Ishikawa (cell line): ENCODE results near the gene GABRD.

Source experiments
- CEBPB ChIP-seq: IDR thresholded peaks from 2 replicates; pipeline ENCODE4 v1.6.1; 2012
- CREB1 ChIP-seq: IDR thresholded peaks from 2 replicates; pipeline ENCODE4 v1.6.1; 2012; ENCODE audit warnings: low read depth
- EGR1 ChIP-seq: IDR thresholded peaks from 2 replicates; pipeline ENCODE4 v1.6.1; 2012
- EP300 ChIP-seq: IDR thresholded peaks from 2 replicates; pipeline ENCODE4 v1.6.1; 2012; ENCODE audit warnings: borderline replicate concordance
- FOXM1 ChIP-seq: IDR thresholded peaks from 2 replicates; pipeline ENCODE4 v1.6.1; 2012; ENCODE audit warnings: low read depth, borderline replicate concordance
- NFIC ChIP-seq: IDR thresholded peaks from 2 replicates; pipeline ENCODE4 v1.6.1; 2012
- RAD21 ChIP-seq: IDR thresholded peaks from 2 replicates; pipeline ENCODE4 v1.6.1; 2012; ENCODE audit warnings: low read depth
- TAF1 ChIP-seq: IDR thresholded peaks from 2 replicates; pipeline ENCODE4 v1.6.1; 2012; ENCODE audit warnings: low read depth, mild to moderate bottlenecking
- TCF12 ChIP-seq: IDR thresholded peaks from 2 replicates; pipeline ENCODE4 v1.6.1; 2012; ENCODE audit warnings: low read depth
- TEAD4 ChIP-seq: IDR thresholded peaks from 2 replicates; pipeline ENCODE4 v1.6.1; 2012
- YY1 ChIP-seq: IDR thresholded peaks from 2 replicates; pipeline ENCODE4 v1.6.1; 2012; ENCODE audit warnings: low read depth
- ZBTB7A ChIP-seq: IDR thresholded peaks from 2 replicates; pipeline ENCODE4 v1.6.1; 2012; ENCODE audit warnings: low read depth
- TF ChIP-seq, protein P1 (sequence below): IDR thresholded peaks from 2 replicates; pipeline ENCODE4 v1.6.1; 2012; ENCODE audit warnings: low read depth, mild to moderate bottlenecking
- TF ChIP-seq, protein P2 (sequence below): IDR thresholded peaks from 2 replicates; pipeline ENCODE4 v1.6.1; 2012
- TF ChIP-seq, protein P3 (sequence below): IDR thresholded peaks from 2 replicates; pipeline ENCODE4 v1.6.1; 2012

GABRD gene

DNA sequence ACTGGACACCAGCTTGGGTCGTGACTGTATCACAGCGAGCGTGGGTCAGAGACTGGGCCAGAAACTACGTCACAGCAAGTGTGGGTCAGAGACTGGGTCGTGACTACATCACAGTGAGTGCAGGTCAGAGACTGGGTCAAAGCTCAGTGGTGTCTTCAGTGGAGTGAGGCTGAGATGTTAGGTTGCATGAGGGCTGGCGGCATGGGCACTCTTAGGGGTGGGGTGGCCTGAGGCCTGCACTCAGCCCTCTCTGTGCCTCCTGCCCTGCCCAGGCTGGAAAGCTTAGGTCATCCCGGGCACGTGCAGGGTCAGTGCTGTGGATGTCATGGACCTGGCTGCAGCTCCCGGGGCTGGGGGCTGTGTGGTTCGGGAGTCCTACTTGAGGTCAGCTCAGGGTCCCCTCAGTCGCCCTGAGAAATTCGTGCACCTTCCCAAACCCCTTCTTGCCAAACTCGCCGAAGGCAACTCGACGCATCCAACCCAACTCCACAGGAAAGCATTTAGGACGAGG, 34.5 kb upstream of the GABRD start:
- TF ChIP-seq RAD21, result no peak

DNA sequence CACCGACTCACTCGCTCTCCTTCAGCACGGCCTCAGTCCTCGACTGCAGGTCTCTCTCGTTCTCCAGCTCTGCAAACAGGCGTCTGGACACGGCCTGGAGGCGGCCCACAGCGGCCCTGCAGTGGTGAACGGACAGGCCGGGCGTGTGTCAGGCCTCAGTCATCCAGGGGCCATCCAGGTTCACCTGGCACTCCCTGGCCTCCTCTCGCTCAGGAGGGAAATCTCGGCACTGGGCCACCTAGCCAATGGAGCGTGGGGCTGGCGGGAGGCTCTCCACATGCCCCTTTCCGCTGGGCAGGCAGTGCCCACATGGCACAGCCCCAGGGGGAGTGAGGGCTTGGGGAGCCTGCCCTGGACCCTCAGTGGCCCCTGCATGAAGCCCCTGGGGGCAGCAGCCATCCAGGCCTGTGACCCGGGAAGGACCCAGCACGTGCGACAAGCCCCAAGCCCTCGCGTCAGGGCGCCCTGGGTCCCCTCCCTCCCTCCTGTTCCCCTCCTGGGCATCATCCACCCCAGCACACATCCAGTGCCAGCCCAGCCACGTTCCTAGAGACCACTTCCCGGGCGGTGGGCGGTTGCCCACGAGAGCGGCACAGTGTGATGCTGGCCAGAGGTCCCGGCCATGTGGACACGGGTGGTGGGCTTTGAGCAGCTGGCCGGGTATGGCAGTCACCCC, 33.6 kb upstream of the GABRD start:
- TF ChIP-seq TAF1, result no peak

DNA sequence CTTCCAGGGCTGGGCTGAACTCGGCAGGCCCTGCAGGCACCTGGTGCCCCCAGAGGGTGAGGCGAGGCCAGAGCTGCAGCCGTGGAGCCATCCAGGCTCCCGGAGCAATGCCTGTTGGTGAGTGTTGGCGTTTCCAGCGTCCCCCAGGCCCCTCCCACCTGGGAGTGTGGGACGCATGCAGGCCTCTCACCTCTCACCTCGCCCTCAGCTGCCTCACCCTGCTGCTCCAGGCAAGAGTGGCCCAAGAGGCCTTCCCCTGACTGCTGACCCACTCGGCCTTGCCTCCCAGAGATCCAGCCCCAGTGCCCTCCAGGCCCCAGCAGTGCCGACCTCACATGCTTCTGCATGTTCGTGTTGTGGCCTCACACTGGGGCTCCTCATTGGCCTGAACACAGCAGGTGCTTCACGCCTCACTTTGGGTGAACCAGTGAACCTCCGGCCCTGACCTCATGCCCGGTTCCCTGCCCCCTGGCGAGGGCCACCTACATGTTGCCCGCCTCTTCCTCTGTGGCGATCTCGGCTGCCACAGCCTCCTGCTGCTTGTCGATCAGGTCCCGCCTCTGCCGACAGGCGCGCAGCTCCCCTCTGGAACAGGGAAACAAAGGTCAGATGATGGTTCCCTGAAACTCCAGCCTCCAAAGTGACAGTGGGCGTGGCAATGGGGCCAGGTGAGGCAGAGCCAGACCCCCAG, 32.5 kb upstream of the GABRD start:
- TF ChIP-seq, protein P1, sequence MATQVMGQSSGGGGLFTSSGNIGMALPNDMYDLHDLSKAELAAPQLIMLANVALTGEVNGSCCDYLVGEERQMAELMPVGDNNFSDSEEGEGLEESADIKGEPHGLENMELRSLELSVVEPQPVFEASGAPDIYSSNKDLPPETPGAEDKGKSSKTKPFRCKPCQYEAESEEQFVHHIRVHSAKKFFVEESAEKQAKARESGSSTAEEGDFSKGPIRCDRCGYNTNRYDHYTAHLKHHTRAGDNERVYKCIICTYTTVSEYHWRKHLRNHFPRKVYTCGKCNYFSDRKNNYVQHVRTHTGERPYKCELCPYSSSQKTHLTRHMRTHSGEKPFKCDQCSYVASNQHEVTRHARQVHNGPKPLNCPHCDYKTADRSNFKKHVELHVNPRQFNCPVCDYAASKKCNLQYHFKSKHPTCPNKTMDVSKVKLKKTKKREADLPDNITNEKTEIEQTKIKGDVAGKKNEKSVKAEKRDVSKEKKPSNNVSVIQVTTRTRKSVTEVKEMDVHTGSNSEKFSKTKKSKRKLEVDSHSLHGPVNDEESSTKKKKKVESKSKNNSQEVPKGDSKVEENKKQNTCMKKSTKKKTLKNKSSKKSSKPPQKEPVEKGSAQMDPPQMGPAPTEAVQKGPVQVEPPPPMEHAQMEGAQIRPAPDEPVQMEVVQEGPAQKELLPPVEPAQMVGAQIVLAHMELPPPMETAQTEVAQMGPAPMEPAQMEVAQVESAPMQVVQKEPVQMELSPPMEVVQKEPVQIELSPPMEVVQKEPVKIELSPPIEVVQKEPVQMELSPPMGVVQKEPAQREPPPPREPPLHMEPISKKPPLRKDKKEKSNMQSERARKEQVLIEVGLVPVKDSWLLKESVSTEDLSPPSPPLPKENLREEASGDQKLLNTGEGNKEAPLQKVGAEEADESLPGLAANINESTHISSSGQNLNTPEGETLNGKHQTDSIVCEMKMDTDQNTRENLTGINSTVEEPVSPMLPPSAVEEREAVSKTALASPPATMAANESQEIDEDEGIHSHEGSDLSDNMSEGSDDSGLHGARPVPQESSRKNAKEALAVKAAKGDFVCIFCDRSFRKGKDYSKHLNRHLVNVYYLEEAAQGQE, result no peak
- TF ChIP-seq FOXM1 (no peak), CEBPB (no peak), ZBTB7A (no peak), CREB1 (no peak), TCF12 (no peak), TAF1 (no peak), NFIC (no peak), TEAD4 (no peak), EP300 (no peak), YY1 (no peak), EGR1 (no peak), RAD21 (no peak)
- TF ChIP-seq, protein P2, sequence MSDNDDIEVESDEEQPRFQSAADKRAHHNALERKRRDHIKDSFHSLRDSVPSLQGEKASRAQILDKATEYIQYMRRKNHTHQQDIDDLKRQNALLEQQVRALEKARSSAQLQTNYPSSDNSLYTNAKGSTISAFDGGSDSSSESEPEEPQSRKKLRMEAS, result no peak
- TF ChIP-seq, protein P3, sequence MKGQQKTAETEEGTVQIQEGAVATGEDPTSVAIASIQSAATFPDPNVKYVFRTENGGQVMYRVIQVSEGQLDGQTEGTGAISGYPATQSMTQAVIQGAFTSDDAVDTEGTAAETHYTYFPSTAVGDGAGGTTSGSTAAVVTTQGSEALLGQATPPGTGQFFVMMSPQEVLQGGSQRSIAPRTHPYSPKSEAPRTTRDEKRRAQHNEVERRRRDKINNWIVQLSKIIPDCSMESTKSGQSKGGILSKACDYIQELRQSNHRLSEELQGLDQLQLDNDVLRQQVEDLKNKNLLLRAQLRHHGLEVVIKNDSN, result no peak

DNA sequence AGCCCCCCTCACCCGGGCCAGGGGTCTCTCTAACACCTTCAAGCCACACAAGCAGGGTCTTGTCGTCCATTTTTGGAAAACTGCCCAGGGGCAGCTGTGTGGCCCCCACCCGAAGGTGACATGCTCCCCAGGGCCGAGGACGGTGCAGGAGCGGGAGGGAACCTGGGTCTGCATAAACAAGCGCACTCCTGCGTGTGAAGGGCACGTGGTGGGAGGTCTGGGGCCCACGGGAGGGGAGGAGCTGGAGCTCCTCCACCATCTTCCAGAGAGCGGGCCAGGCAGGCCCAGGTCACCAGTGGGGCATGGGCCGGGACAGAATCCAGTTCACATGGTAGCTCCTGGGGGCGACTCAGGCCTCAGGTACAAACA, 32.0 kb upstream of the GABRD start:
- TF ChIP-seq RAD21 (no peak), CREB1 (no peak), NFIC (no peak), EGR1 (no peak), ZBTB7A (no peak), EP300 (no peak), FOXM1 (no peak), TCF12 (no peak), TEAD4 (no peak), CEBPB (no peak), TAF1 (no peak), YY1 (no peak)
- TF ChIP-seq, protein P1, result no peak
- TF ChIP-seq, protein P2, result no peak
- TF ChIP-seq, protein P3, result no peak

DNA sequence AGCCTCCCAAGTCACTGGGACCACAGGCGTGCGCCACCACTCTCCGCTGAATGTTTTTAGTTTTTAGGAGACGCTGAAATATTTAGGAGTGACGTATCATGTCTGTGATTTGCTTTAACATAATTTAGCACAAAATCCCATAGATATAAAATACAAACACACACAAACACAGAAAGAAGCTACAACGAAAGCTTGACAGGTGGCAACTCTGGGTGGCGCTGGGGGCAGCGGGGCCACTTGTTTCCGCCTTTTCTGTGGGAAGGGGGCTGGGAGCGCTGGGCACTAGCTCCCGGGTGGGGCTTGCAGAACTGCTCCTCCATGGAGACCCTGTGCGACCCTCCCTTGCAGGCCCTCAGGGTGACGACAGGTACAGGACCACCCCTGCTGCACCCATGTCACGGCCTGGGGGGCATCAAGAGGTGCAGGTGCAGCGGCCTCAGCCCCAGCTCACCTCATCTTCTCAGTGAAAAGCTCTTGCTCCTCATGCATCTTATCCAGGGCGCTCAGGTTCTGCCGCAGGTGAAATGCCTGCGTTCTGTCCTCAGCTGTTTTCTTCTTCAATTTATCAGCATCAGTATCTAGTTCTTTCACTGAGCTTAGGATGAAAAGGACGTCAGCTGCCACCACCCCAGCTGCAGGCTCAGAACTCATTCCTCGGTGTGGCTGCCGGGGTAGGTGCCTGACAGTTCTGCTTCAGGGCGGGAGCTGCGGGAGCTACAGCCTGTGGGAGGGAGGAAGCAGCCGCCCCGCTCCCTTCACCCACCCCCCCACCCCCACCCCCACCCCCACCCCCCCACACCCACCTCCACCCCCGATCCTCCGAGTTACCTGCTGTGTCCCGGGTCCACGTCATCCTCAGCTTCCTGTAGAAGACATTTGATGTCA, 30.8 kb upstream of the GABRD start:
- TF ChIP-seq RAD21, result no peak
- TF ChIP-seq, protein P1, result no peak
- no peak for TF ChIP-seq EP300
- no peak for TF ChIP-seq FOXM1
- TF ChIP-seq, protein P2, result no peak
- TF ChIP-seq NFIC, result no peak
- TF ChIP-seq EGR1, result no peak
- no peak for TF ChIP-seq TEAD4
